Kasumi-1 (cell line): ENCODE results near the gene ADARB2.
A peak's percentile ranks its signal among the peaks of the same experiment; 100 is the strongest.

ENCODE experiments used
- DNase-seq, 2 experiments: peaks; one replicate each; lab custom pipeline; 2025; lab: John Stamatoyannopoulos, UW

Gene ADARB2

DNA sequence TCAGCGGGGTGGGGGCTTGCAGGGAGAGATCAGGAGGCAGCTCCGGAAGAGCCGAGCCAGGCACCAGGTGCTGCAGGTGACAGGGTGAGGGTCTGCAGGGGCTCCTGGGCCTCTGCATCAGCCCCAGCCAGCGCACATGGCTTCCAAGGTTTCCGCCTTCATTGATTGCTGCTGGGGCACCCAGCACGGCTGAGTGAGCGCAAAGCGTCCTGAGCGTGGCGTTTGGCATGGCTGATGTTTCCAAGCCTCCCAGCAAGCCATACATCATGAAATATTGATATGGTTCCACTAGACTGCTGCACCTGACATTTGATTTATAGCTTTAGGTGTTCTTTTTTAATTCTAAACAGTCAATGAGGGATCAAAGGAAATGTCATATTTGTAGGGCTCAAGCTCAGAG, 422.1 kb downstream of the ADARB2 start:
- DNase-seq = no peak

GRCh38 chr10:1311726-1312125, 425.6 kb downstream of the ADARB2 start:
- no peak for DNase-seq

DNA sequence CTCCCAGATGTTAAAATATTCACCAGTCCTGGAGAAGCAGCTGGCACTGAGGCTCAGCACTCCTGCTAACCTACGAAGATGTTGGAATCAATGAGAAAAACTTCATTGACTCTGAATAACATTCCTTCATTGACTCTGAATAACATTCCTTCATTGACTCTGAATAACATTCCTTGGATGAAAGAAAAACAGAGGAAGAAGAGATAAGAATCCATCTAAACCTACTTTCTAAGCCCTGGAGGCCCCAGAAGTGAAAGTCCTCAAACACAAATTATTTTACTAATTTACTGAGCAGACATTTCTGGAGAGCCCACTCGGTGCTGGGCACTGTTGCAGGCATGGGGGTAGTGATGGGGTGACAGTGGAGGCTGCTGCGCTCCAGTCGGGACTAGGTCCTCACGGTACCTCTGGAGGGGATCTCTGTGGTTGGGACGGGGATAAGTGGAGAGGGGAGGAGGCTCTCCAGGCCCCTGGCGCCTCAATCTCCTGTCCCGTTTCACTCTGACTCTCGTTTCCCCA, 427.0 kb downstream of the ADARB2 start:
- no peak for DNase-seq

GRCh38 chr10:1309617-1310270, 427.6 kb downstream of the ADARB2 start:
- no peak for DNase-seq

GRCh38 chr10:1308962-1309616, 428.2 kb downstream of the ADARB2 start:
- DNase-seq = no peak

GRCh38 chr10:1308173-1308961, 429.0 kb downstream of the ADARB2 start:
- DNase-seq = no peak

DNA sequence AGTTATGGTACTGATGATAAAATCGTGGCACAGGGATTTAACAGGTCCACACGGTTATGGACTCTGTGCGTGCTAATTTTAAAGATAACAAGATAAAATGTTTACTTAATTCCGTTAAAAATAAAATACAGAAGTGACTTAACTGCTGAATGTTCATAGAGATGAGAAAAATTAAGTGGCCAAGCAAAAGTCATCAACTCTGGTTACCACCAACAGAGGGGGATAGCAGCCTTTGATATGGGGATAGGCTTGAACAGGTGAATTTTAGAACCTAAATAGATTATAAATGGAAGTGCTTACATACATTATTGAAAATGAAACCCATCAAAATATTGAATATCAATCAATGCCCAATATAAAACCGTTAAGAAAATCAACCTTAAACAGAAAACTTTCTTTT, 436.2 kb downstream of the ADARB2 start:
- DNase-seq = peak; percentile 18 to 28

GRCh38 chr10:1300218-1300617, 437.1 kb downstream of the ADARB2 start:
- DNase-seq = no peak

GRCh38 chr10:1299041-1299726, 438.1 kb downstream of the ADARB2 start:
- peak; percentile 41 to 44 for DNase-seq

GRCh38 chr10:1297566-1298301, 439.6 kb downstream of the ADARB2 start:
- peak; percentile 28 to 39 for DNase-seq

GRCh38 chr10:1295756-1296480, 441.4 kb downstream of the ADARB2 start:
- DNase-seq = no peak

DNA sequence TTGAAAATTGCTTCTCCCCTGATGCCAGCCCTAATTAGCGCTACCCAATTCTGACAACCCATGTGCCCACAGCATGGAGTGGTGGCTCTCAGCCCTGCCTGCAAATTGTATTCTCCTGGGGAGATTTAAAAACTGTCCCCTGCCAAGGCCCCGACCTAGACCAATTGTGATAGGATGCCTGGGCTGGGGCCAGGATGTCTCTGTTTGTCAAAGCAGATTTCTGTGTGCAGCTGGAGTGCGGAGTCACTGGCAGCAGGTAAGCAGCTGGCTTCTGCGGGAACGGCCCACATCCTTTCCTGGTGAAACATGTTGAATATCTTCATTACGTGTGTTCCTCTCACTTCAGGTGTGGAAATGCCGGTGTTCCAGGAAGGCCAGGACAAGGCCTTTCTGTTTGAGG, 442.6 kb downstream of the ADARB2 start:
- DNase-seq = no peak

GRCh38 chr10:1293636-1294435, 443.5 kb downstream of the ADARB2 start:
- DNase-seq = no peak

GRCh38 chr10:1293157-1293556, 444.2 kb downstream of the ADARB2 start:
- no peak for DNase-seq

- no peak for DNase-seq
These were observed 444.7 kb downstream of the ADARB2 start for GRCh38 chr10:1292611-1293031.

GRCh38 chr10:1291178-1292090, 445.9 kb downstream of the ADARB2 start:
- DNase-seq = no peak

DNA sequence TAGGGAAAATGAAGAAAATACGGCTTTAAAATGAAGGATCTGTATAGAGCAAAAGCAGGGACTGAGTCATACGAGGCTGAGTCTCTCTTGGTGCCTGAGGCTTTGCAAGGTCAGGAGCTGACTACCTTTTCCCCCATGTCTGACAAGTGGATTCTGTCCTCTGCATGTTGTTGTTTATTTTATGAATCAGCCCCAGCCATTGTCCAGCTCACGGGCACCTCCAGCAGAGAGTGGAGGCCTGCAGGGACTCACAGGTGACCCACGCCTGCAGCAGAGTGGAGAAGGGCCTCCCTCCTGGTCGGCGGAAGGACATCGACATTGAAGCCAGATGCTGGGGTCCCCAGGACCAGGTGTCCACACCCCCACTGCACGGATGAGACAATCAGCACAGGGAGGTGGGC, 447.3 kb downstream of the ADARB2 start:
- no peak for DNase-seq

DNA sequence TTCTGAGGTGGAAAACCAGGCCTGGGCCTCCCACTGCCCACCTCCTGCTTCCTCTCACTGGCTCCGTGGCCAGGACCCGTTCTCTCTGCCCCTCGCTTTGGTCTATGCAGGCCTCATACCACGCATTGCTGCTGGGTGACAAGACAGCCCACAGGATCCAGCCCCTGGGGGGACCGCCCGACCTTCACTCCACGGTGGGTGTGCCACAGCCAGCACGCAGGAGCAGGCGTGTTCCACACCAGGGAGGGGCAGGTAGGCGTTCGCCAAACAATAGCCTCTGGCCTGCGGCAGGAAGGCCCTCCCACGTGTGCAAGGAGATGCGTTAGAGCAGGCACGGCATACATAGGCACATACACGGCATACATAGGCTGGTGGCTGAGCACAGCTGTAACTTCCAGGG, 447.7 kb downstream of the ADARB2 start:
- DNase-seq = no peak

GRCh38 chr10:1287971-1288401, 449.3 kb downstream of the ADARB2 start:
- no peak for DNase-seq
